Rectal smooth muscle tissue (tissue), 1 donor: ENCODE data around the gene ZNF618.

Source experiments
- H3K27ac ChIP-seq: one replicate; pipeline ENCODE4 v1.7.0; 2013; ENCODE audit warnings: low read depth, low read length, inconsistent platforms
- H3K27me3 ChIP-seq: one replicate; pipeline ENCODE4 v1.7.0; 2013; ENCODE audit warnings: low read length; ENCODE audit not compliant: control insufficient read depth, insufficient read depth
- H3K36me3 ChIP-seq: one replicate; pipeline ENCODE4 v1.7.0; 2013; ENCODE audit warnings: low read length; ENCODE audit not compliant: control insufficient read depth, insufficient read depth
- H3K4me1 ChIP-seq: one replicate; pipeline ENCODE4 v1.7.0; 2013; ENCODE audit warnings: low read length; ENCODE audit not compliant: control insufficient read depth, insufficient read depth
- H3K4me3 ChIP-seq: one replicate; pipeline ENCODE4 v1.7.0; 2013; ENCODE audit warnings: low read length
- H3K9ac ChIP-seq: one replicate; pipeline ENCODE4 v1.7.0; 2013; ENCODE audit warnings: low read length

The ZNF618 gene

DNA sequence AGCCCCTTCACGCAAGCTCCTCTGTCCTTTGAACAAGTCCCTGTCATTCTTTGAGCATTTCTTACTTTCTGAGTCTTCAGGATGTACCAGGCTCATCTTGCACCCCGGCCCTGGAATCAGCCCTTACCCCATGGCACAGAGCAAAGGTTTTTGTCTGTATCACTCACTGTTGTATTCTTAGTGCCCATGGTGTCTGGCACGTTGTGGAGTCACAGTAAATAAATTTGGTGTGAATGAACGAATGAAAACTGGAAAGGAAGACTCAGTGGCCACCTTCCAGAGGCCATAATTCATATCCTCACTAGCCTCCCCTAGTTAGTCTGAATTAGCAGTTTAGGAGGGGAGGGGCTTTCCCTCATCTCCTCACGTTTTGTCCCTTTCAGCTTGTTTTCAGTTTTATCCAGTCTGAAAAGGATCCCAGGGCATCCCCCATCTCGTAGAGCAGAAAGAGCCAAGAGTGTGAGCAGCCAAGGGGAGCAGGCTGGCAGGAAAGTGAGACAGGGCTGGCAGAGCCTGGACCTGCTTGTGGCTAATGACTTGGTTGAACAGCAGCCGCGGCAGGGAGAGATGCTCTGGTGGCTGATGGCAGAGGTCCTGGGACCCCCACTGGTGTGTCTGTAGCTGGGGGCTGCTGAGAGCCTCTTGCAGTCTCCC, 42.7 kb downstream of the ZNF618 start:
- no peak overlapping the region for H3K9ac ChIP-seq

DNA sequence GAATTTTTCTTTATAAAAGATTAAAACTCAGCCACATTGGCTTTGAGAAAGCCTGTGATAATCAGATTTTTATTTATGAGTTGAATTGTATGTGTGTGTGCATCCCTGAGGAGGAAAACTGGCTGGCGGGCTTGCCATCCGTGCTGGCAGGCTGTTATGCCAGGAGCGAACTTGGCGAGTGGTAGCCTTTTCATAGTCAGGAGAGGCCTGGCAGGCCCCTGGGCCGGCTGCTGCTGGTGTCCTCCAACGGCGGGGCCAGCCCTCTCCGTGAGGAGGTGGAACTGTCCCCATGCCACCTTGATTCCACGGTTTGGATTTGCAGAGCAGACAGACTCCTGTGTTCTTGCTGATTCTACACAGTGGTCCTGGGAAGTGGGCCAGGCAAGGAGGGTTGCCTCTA, 43.3 kb downstream of the ZNF618 start:
- Histone ChIP-seq H3K36me3 (no peaks in the 10 kb centered on the region), H3K27ac (no peak overlapping the region), H3K4me1 (no peaks in the 10 kb centered on the region), H3K27me3 (no peaks in the 10 kb centered on the region), H3K4me3 (no peak overlapping the region), H3K9ac (no peak overlapping the region)

More for the DNA sequence above, 42.7 kb downstream of the ZNF618 start:
- Histone ChIP-seq H3K4me3 (no peak overlapping the region), H3K36me3 (no peaks in the 10 kb centered on the region), H3K27me3 (no peaks in the 10 kb centered on the region), H3K27ac (no peak overlapping the region), H3K4me1 (peaks cover 2% of the 10 kb centered on the region)

DNA sequence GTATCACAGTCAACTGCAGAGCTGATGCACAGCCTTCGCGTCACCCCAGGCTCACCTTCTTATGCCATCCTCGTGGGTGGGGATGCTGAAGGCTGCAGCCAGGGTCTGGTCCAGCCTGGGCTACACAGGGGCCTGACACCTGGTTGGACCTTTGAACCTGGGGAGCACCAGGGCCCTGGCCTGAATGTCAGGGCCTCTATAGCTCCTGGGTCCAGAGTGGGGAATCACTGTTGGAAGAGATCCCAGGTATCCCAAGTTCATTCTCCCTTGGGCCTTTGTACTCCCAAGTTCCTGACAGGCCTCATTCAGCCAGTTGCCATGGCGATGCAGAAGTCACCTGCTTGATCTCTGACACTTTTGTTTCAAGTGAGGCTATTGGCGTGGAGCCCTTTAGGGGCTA, 43.8 kb downstream of the ZNF618 start:
- Histone ChIP-seq H3K27me3 (no peaks in the 10 kb centered on the region), H3K36me3 (no peaks in the 10 kb centered on the region), H3K4me1 (no peaks in the 10 kb centered on the region), H3K9ac (no peak overlapping the region), H3K27ac (no peak overlapping the region), H3K4me3 (no peak overlapping the region)

DNA sequence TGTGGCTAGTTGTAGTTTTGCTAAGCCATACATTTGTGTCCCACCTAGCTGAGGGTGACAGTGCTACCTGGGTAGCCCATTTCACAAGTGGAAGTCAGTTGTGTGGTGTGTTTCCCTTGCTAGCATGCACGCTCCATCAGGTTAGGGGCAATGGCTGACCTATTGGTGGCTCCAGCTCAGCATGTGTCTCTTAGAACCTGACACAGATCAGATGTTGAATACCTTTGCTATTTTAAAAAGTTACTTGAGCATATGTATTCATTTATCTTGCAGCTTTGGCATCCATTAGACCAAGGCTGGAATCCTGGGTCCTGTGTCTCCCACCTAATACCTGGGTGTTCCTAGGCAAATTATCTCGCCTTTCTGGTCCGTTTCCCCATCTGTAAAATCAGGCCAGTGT, 44.8 kb downstream of the ZNF618 start:
- Histone ChIP-seq H3K27ac (no peak overlapping the region), H3K27me3 (no peaks in the 10 kb centered on the region), H3K4me3 (no peak overlapping the region), H3K4me1 (no peaks in the 10 kb centered on the region), H3K36me3 (no peaks in the 10 kb centered on the region), H3K9ac (no peak overlapping the region)

DNA sequence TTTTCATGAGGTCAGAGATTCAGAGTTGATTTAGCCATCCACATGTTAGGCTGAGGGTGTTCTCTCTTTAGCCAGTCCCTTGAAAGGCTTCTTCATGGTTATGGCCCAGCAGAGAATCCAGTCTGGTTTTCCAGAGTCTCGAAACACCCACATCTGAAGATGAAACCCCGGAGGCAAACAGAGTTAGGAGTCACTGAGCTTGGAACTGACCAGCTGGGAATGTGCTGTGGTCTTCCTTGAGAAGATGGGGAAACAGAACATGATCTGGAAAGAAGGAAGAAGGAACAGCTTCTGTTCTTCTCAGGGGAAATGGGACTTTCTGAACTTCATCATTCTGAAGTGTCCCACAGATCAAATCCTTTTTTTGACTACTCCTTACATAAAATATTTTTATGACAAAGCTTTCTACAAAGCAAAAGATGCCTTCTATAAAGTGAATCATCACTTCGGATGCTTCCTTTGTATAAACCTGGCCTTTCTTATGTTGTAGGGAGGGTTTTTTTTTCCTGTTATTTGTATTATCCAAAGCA, 45.4 kb downstream of the ZNF618 start:
- H3K27me3 ChIP-seq, result no peaks in the 10 kb centered on the region
- H3K4me3 ChIP-seq, result no peak overlapping the region
- no peak overlapping the region for H3K27ac ChIP-seq
- no peaks in the 10 kb centered on the region for H3K36me3 ChIP-seq
- no peaks in the 10 kb centered on the region for H3K4me1 ChIP-seq
- no peak overlapping the region for H3K9ac ChIP-seq

DNA sequence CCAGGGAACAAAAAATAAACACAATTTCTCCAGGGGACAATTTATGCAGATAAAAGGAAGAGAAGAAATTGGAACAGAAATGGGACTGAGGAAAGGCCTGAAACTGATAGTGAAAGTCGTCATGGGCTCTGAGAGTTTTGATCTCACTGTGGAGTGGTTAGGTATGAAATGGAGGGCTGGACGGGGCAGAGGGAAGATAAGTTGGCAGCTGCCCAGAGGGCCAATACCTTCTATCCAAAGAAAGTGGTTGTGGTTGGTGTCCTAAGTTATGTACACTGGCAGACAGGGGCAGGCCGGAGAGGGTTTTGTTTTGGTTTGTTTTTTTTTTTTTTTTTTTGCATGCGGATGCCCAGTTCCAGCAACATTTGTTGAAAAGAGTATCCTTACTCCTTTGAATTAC, 46.1 kb downstream of the ZNF618 start:
- no peak overlapping the region for H3K4me3 ChIP-seq
- H3K27me3 ChIP-seq, result no peaks in the 10 kb centered on the region
- H3K27ac ChIP-seq, result no peak overlapping the region
- no peaks in the 10 kb centered on the region for H3K36me3 ChIP-seq
- no peaks in the 10 kb centered on the region for H3K4me1 ChIP-seq
- H3K9ac ChIP-seq, result no peak overlapping the region

DNA sequence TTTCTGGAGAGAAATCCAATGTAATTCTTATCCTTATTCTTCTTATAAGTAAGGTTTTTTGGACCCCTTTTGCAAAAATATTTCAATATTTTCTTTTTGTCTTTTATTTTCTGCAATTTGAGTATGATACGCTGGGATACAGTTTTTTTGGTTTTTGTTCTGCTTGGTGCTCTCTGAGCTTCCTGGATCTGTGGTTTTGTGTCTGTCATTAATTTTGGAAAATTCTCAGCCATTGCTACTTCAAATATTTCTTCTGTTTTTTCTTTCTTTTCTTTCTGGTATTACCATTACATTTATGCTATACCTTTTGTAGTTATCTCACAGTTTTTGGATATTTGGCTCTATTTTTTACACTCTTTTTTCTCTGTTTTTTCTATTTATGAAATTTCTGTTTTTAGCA, 50.1 kb downstream of the ZNF618 start:
- Histone ChIP-seq H3K27ac (no peak overlapping the region), H3K9ac (no peak overlapping the region), H3K36me3 (no peaks in the 10 kb centered on the region), H3K4me1 (no peaks in the 10 kb centered on the region), H3K27me3 (no peaks in the 10 kb centered on the region), H3K4me3 (no peak overlapping the region)

DNA sequence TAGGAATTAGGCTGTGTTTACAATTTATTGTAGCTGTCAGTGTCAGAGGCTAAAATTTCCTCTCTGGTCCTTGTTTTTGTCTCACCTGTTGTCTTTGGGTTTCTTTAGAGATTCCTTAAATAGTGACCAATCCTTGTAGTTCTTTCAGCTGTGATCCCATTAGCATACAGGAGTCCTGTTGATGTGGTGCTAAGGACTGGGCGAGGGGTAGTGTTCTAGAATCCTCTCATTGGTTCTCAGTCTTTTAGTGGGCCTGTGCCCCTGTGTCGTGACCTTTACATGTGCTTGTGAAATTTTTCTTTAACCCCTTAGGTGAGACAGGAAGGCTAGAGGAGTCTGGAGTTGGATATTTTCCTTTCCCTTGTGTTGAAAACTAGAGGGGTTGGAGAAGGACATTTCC, 51.2 kb downstream of the ZNF618 start:
- Histone ChIP-seq H3K4me1 (no peaks in the 10 kb centered on the region), H3K36me3 (no peaks in the 10 kb centered on the region), H3K27me3 (no peaks in the 10 kb centered on the region), H3K4me3 (no peak overlapping the region), H3K27ac (no peak overlapping the region), H3K9ac (no peak overlapping the region)

DNA sequence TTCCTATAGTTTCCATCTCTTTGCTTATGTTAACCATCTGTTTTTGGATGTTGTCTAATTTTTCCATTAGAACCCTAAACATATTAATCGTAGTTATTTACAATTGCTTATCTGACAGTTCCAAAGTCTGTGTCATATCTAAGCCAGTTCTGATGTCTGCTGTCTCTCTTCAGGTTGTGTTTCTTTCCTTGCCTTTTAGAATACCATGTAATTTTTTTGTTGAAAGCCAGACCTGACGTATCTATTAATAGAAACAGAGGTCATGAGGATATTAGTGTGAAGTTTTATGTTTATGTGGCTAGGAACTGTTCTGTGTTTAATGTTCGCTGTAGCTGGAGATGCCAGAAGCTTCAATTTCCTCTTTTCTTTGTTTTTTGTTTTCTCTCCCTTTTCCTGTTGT, 52.2 kb downstream of the ZNF618 start:
- H3K27ac ChIP-seq, result no peak overlapping the region
- no peak overlapping the region for H3K4me3 ChIP-seq
- H3K36me3 ChIP-seq, result no peaks in the 10 kb centered on the region
- no peak overlapping the region for H3K9ac ChIP-seq
- H3K27me3 ChIP-seq, result no peaks in the 10 kb centered on the region
- no peaks in the 10 kb centered on the region for H3K4me1 ChIP-seq

DNA sequence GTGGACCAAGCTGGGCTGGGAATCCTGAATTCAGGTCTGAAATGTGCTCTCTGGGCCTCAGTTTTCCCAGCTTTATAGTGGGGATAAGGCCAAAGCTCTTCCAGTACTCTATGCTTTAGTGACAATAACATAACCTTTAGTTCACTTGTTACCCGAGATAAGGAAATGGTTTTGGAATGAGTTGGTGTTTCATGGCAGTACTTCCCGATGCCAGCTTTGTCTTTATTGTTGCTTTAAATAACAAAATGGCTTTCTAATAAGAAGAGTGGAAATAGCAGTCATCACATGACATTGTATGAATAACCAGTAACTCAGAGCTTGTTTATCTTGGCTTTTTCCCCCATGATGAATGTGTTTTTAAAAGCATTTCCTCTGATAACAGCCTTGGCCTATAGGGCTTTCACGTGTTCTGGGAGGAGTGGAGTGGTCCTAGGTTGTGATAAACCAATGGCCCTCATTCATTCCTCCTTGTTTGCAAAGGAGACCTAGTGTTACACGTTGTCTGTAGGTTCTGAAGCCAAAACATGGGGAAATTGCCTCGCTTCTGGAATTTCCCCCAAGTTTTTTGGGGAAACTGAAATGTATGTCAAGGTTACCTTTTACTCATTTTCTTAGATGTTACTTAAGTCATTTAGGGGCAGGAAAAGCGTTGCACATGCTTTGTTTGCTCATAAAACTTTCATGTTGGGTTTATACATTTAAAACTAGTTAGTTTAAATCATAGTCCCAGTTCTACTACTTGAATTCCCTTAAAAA, 53.7 kb downstream of the ZNF618 start:
- no peaks in the 10 kb centered on the region for H3K36me3 ChIP-seq

DNA sequence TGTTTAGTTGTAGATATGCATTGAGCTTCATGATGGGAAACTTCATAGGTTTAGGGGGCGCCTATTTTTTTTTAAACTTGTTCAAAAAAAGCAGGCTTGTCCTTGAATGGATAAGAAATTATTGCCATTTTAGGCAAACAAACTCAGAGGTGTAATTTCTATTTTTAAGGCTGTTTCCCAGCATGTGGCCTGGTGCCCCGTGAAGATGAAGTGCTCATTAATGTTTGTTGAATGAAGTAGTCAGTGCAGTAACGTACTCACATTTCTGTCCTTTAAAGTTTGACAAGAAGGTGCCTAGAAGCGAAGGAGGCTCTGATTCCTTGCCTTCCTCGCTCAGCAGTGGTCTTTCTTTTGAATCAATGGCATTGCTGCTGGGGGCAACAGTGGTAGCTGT, 54.3 kb downstream of the ZNF618 start:
- Histone ChIP-seq H3K27ac (no peak overlapping the region), H3K27me3 (no peaks in the 10 kb centered on the region), H3K4me3 (no peak overlapping the region), H3K36me3 (no peaks in the 10 kb centered on the region), H3K4me1 (no peaks in the 10 kb centered on the region), H3K9ac (no peak overlapping the region)

More for the DNA sequence above, 53.7 kb downstream of the ZNF618 start:
- no peaks in the 10 kb centered on the region for H3K4me1 ChIP-seq
- H3K9ac ChIP-seq, result no peak overlapping the region
- no peak overlapping the region for H3K27ac ChIP-seq
- no peaks in the 10 kb centered on the region for H3K27me3 ChIP-seq
- H3K4me3 ChIP-seq, result no peak overlapping the region

DNA sequence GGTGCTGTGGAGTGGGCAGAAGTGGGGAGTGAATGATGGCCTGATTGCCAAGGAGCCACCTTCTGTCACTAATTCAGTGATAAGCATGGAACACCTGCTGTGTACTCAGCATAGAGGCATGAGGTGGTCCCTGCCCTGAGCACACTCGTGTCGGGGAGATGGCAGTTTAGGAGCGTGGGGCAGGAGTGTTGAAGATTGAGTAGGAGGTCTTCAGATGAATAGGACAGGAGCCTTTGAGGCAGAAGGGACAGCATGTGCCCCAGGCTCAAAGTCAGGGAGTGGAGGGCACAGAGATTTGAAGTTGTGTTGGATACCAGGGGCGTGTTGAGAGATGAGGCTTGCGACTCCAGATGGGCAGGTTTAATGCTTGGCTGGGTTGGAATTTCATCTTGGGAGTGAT, 55.0 kb downstream of the ZNF618 start:
- H3K36me3 ChIP-seq, result no peaks in the 10 kb centered on the region
- no peak overlapping the region for H3K4me3 ChIP-seq
- no peaks in the 10 kb centered on the region for H3K4me1 ChIP-seq
- no peak overlapping the region for H3K9ac ChIP-seq
- H3K27me3 ChIP-seq, result no peaks in the 10 kb centered on the region
- no peak overlapping the region for H3K27ac ChIP-seq

DNA sequence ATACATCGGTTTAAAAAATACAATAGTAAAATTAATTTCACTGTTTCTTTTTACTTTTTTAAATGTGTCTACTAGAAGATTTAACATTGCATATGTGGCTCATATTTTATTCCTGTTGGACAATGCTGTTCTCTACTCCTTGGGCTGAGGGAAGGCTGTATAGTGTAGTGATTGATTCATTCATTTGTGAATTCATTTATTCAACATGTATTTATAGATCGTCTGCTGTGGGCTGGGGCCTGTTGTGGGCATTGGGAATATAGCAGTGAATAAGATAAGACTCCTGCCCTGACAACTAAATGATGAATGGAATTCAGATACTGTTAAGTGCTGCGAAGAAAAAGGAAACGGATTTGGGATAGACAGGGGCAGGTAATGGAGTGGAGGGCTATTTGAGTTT, 55.7 kb downstream of the ZNF618 start:
- no peak overlapping the region for H3K9ac ChIP-seq
- no peak overlapping the region for H3K4me3 ChIP-seq
- no peaks in the 10 kb centered on the region for H3K4me1 ChIP-seq
- no peaks in the 10 kb centered on the region for H3K27me3 ChIP-seq
- no peak overlapping the region for H3K27ac ChIP-seq
- H3K36me3 ChIP-seq, result no peaks in the 10 kb centered on the region
